HEK293 (cell line): Measurements from ENCODE around the gene DNAH1.
A peak's percentile ranks its signal among the peaks of the same experiment; 100 is the strongest.

Experiments used
- CTCF ChIA-PET: fragments of 350-600 bp; formaldehyde crosslinking; extraction: SDS; loops from one replicate; lab custom pipeline; 2021; ENCODE audit warnings: antibody characterized with exemption; lab: Yijun Ruan, JAX
- POLR2A ChIA-PET: fragments of 300-600 bp; formaldehyde crosslinking; extraction: SDS; loops from one replicate; lab custom pipeline; 2020; ENCODE audit warnings: antibody characterized with exemption, inconsistent platforms; lab: Yijun Ruan, JAX
- H3K27ac ChIP-seq: fragments of 200-500 bp; sonication (Bioruptor generic); 2 replicates; pipeline ENCODE4 v1.5.1; 2014; ENCODE audit warnings: low read depth, low read length, control low read depth, inconsistent platforms; ENCODE audit errors: extremely low read depth
- H3K36me3 ChIP-seq, 2 experiments: fragments of 200-500 bp in 1 of 2; sonication (Bioruptor generic) in 1 of 2; 1 replicate in 1 of 2; 2 replicates in 1 of 2; pipeline ENCODE4 v1.5.1; 2014 to 2017; ENCODE audit warnings: inconsistent platforms in 2 of 2, low read length in 2 of 2; ENCODE audit not compliant: control insufficient read depth in 2 of 2, insufficient read depth in 1 of 2
- H3K4me1 ChIP-seq: fragments of 200-500 bp; sonication (Bioruptor generic); 2 replicates; pipeline ENCODE4 v1.5.1; 2014; ENCODE audit warnings: mild to moderate bottlenecking, low read length, inconsistent platforms; ENCODE audit not compliant: control insufficient read depth, insufficient read depth
- H3K4me3 ChIP-seq: 2 replicates; pipeline ENCODE4 v1.5.1; 2011; ENCODE audit warnings: low read depth, mild to moderate bottlenecking, control low read depth, low read length, moderate library complexity
- H3K9me3 ChIP-seq: fragments of 200-500 bp; sonication (Bioruptor generic); 2 replicates; pipeline ENCODE4 v1.5.1; 2014; ENCODE audit warnings: low read depth, low read length, inconsistent platforms; ENCODE audit not compliant: control insufficient read depth, insufficient read depth
- EGR2 ChIP-seq: fragments of 450-650 bp; formaldehyde crosslinking; IDR thresholded peaks from 2 replicates; pipeline ENCODE4 v1.5.1; 2016; ENCODE audit warnings: low read depth, missing biosample characterization, missing genetic modification characterization
- GLIS1 ChIP-seq: fragments of 450-650 bp; formaldehyde crosslinking; IDR thresholded peaks from 2 replicates; pipeline ENCODE4 v1.5.1; 2016; ENCODE audit warnings: missing biosample characterization, missing genetic modification characterization
- PRDM6 ChIP-seq: fragments of 450-650 bp; formaldehyde crosslinking; IDR thresholded peaks from 2 replicates; pipeline ENCODE4 v1.5.1; 2017; ENCODE audit warnings: missing biosample characterization, missing genetic modification characterization
- SETDB1 ChIP-seq: IDR thresholded peaks from one replicate; pipeline ENCODE4 v1.6.1; 2017; ENCODE audit warnings: mild to moderate bottlenecking, low read length, moderate library complexity, mixed read lengths; ENCODE audit not compliant: insufficient read length
- SP3 ChIP-seq: fragments of 450-650 bp; formaldehyde crosslinking; IDR thresholded peaks from 2 replicates; pipeline ENCODE4 v1.5.1; 2016; ENCODE audit warnings: missing biosample characterization, missing genetic modification characterization
- TCF7L2 ChIP-seq: IDR thresholded peaks from 2 replicates; pipeline ENCODE4 v1.6.1; 2011; ENCODE audit warnings: low read depth, mild to moderate bottlenecking, inconsistent platforms, low read length, moderate library complexity, borderline replicate concordance
- ZFP3 ChIP-seq: fragments of 450-650 bp; formaldehyde crosslinking; IDR thresholded peaks from 2 replicates; pipeline ENCODE4 v1.5.1; 2016; ENCODE audit warnings: low read depth, missing biosample characterization, missing genetic modification characterization
- ZFP41 ChIP-seq: fragments of 450-650 bp; formaldehyde crosslinking; IDR thresholded peaks from 2 replicates; pipeline ENCODE4 v1.5.1; 2016; ENCODE audit warnings: missing biosample characterization, missing genetic modification characterization, borderline replicate concordance
- ZNF169 ChIP-seq: fragments of 450-650 bp; formaldehyde crosslinking; IDR thresholded peaks from 2 replicates; pipeline ENCODE4 v1.5.1; 2016; ENCODE audit warnings: missing biosample characterization, missing genetic modification characterization
- ZNF174 ChIP-seq: fragments of 450-650 bp; formaldehyde crosslinking; IDR thresholded peaks from 2 replicates; pipeline ENCODE4 v1.5.0; 2017; ENCODE audit warnings: missing biosample characterization, mild to moderate bottlenecking, missing genetic modification characterization
- ZNF184 ChIP-seq: fragments of 450-650 bp; IDR thresholded peaks from 2 replicates; pipeline ENCODE4 v1.5.1; 2018; ENCODE audit warnings: missing biosample characterization, mild to moderate bottlenecking, missing genetic modification characterization
- ZNF24 ChIP-seq: fragments of 450-650 bp; formaldehyde crosslinking; IDR thresholded peaks from 2 replicates; pipeline ENCODE4 v1.5.1; 2016; ENCODE audit warnings: missing biosample characterization, missing genetic modification characterization
- ZNF48 ChIP-seq: fragments of 450-650 bp; formaldehyde crosslinking; IDR thresholded peaks from 2 replicates; pipeline ENCODE4 v1.5.1; 2016; ENCODE audit warnings: missing biosample characterization, missing genetic modification characterization
- ZNF514 ChIP-seq: fragments of 450-650 bp; formaldehyde crosslinking; IDR thresholded peaks from 2 replicates; pipeline ENCODE4 v1.5.1; 2016; ENCODE audit warnings: missing biosample characterization, missing genetic modification characterization
- ZNF558 ChIP-seq: fragments of 450-650 bp; formaldehyde crosslinking; IDR thresholded peaks from 2 replicates; pipeline ENCODE4 v1.5.1; 2016; ENCODE audit warnings: missing biosample characterization, missing genetic modification characterization
- ZNF560 ChIP-seq: fragments of 450-650 bp; formaldehyde crosslinking; IDR thresholded peaks from 2 replicates; pipeline ENCODE4 v1.5.1; 2017; ENCODE audit warnings: missing biosample characterization, missing genetic modification characterization, borderline replicate concordance
- ZNF791 ChIP-seq: fragments of 450-650 bp; formaldehyde crosslinking; IDR thresholded peaks from 2 replicates; pipeline ENCODE4 v1.5.1; 2016; ENCODE audit warnings: missing biosample characterization, missing genetic modification characterization
- ZSCAN5A ChIP-seq: fragments of 450-650 bp; formaldehyde crosslinking; IDR thresholded peaks from 2 replicates; pipeline ENCODE4 v1.5.1; 2016; ENCODE audit warnings: missing biosample characterization, missing genetic modification characterization
- TF ChIP-seq, protein P1 (sequence below): fragments of 450-650 bp; formaldehyde crosslinking; conservative IDR thresholded peaks from 2 replicates; pipeline ENCODE4 v1.5.1; 2016; ENCODE audit warnings: low read depth, missing biosample characterization, missing genetic modification characterization
- TF ChIP-seq, protein P2 (sequence below): fragments of 450-650 bp; formaldehyde crosslinking; IDR thresholded peaks from 2 replicates; pipeline ENCODE4 v1.5.1; 2016; ENCODE audit warnings: missing biosample characterization, missing genetic modification characterization

The DNAH1 gene

DNA sequence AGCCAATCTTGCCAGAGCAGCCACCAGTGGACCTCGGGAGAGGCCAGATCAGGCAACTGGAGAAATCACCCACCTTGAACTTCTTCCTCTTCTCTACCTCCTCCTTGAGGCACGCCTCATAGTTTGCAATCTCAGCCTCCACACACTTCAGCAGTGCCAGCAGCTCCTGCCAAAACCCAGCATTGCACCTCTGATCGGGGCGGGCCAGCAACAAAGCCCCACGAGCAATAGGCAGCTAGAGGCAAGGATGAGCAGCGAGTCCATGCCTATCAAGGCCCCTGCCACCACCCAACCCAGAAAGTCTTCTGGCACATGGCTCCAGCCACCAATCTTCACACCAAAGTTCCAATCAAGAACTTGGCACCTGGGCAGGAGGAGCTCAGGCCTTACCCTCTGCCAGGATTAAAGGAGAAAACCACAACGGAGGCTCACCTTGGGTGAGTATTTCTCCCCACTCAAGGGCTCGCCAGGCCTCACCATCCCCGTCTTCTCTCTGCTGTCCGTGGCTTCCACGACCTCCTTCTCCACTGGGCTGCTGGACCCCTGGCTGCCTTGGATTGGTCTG lies 86.7 kb downstream of the DNAH1 start (continued):
- TF ChIP-seq TCF7L2 (no peak), ZFP41 (tag by site-specific recombination) (no peak), ZNF560 (tag by site-specific recombination) (no peak)

DNA sequence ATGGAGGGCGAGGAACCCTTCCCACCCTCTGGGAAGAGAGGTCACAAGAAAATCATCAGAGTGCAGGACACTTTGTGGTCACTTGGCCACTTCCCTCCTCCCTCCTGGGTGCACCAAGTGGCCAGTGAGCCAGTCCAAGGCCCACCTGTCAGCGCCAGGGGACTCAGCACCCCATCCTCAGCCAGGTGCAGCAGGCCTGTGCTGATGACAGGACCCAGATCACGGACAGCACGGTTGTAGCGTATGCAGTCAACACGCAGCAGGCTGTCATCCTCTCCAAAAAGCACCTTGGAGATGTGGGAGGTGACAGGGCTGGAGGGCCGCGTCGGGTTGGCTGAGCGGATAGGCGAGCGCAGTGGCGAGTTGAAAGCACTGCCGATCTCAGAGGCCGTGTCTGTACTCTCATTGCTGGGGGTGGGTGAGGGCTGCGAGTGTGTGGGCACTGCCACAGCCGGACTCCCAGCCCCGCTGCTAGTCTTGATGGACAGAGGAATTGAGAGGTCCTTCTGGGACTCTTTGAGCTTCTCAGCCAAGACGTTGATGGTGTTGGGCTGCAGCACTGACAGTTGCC lies 87.2 kb downstream of the DNAH1 start:
- Histone ChIP-seq H3K27ac (no peak overlapping the region), H3K9me3 (no peaks in the 10 kb centered on the region), H3K36me3 (peaks cover 0 to 98% of the 10 kb centered on the region in 2 experiments; a peak in 1 of 3 replicates), H3K4me1 (no peaks in the 10 kb centered on the region), H3K4me3 (no peak overlapping the region)
- ChIA-PET CTCF (no interaction called here), POLR2A (no interaction called here)
- TF ChIP-seq GLIS1 (tag by site-specific recombination) (no peak), ZNF48 (tag by site-specific recombination) (no peak), ZNF169 (no peak), ZNF174 (no peak), ZSCAN5A (tag by site-specific recombination) (no peak), PRDM6 (tag by site-specific recombination) (no peak), ZFP3 (tag by site-specific recombination) (no peak), ZNF184 (tag by site-specific recombination) (no peak), ZNF791 (tag by site-specific recombination) (no peak), ZNF514 (tag by site-specific recombination) (no peak)
- TF ChIP-seq, protein P1, sequence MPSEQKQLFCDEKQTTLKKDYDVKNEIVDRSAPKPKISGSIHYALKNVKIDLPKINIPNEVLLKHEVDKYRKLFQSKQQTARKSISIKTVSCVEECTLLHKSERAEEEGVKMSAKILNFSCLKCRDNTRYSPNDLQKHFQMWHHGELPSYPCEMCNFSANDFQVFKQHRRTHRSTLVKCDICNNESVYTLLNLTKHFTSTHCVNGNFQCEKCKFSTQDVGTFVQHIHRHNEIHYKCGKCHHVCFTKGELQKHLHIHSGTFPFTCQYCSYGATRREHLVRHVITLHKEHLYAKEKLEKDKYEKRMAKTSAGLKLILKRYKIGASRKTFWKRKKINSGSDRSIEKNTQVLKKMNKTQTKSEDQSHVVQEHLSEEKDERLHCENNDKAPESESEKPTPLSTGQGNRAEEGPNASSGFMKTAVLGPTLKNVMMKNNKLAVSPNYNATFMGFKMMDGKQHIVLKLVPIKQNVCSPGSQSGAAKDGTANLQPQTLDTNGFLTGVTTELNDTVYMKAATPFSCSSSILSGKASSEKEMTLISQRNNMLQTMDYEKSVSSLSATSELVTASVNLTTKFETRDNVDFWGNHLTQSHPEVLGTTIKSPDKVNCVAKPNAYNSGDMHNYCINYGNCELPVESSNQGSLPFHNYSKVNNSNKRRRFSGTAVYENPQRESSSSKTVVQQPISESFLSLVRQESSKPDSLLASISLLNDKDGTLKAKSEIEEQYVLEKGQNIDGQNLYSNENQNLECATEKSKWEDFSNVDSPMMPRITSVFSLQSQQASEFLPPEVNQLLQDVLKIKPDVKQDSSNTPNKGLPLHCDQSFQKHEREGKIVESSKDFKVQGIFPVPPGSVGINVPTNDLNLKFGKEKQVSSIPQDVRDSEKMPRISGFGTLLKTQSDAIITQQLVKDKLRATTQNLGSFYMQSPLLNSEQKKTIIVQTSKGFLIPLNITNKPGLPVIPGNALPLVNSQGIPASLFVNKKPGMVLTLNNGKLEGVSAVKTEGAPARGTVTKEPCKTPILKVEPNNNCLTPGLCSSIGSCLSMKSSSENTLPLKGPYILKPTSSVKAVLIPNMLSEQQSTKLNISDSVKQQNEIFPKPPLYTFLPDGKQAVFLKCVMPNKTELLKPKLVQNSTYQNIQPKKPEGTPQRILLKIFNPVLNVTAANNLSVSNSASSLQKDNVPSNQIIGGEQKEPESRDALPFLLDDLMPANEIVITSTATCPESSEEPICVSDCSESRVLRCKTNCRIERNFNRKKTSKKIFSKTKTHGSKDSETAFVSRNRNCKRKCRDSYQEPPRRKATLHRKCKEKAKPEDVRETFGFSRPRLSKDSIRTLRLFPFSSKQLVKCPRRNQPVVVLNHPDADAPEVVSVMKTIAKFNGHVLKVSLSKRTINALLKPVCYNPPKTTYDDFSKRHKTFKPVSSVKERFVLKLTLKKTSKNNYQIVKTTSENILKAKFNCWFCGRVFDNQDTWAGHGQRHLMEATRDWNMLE, result no peak

- POLR2A ChIA-PET, result no interaction called here
- Histone ChIP-seq H3K27ac (no peak overlapping the region), H3K4me3 (no peak overlapping the region), H3K36me3 (peaks cover 0 to 100% of the 10 kb centered on the region in 2 experiments; a peak in 1 of 3 replicates), H3K9me3 (no peaks in the 10 kb centered on the region), H3K4me1 (no peaks in the 10 kb centered on the region)
- CTCF ChIA-PET, result no interaction called here
- no peak for TF ChIP-seq ZNF558 (tag by site-specific recombination)
- 0 out of 2 replicates have a peak, but pooled peaks have one; percentile 27 for TF ChIP-seq EGR2
- TF ChIP-seq, protein P2, sequence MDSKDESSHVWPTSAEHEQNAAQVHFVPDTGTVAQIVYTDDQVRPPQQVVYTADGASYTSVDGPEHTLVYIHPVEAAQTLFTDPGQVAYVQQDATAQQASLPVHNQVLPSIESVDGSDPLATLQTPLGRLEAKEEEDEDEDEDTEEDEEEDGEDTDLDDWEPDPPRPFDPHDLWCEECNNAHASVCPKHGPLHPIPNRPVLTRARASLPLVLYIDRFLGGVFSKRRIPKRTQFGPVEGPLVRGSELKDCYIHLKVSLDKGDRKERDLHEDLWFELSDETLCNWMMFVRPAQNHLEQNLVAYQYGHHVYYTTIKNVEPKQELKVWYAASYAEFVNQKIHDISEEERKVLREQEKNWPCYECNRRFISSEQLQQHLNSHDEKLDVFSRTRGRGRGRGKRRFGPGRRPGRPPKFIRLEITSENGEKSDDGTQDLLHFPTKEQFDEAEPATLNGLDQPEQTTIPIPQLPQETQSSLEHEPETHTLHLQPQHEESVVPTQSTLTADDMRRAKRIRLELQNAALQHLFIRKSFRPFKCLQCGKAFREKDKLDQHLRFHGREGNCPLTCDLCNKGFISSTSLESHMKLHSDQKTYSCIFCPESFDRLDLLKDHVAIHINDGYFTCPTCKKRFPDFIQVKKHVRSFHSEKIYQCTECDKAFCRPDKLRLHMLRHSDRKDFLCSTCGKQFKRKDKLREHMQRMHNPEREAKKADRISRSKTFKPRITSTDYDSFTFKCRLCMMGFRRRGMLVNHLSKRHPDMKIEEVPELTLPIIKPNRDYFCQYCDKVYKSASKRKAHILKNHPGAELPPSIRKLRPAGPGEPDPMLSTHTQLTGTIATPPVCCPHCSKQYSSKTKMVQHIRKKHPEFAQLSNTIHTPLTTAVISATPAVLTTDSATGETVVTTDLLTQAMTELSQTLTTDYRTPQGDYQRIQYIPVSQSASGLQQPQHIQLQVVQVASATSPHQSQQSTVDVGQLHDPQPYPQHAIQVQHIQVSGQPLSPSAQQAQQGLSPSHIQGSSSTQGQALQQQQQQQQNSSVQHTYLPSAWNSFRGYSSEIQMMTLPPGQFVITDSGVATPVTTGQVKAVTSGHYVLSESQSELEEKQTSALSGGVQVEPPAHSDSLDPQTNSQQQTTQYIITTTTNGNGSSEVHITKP (tag by site-specific recombination), result no peak
- no peak for TF ChIP-seq SETDB1
- TF ChIP-seq SP3 (tag by site-specific recombination), result no peak
- TF ChIP-seq ZNF24 (tag by site-specific recombination), result no peak
These were observed 87.8 kb downstream of the DNAH1 start for GRCh38 chr3:52403955-52404354.
